Measurements from ENCODE around the gene TSPAN16. TPM values are rescaled to one million over a fixed set of nuclear protein-coding genes. Genes with fewer than 3 reads are reported as not detected.

The TSPAN16 gene
- total RNA-seq, 4 donors from 2014 or later: not detected

- ATAC-seq: peak; percentile 88
- WGBS, 2 donors (ENCODE audit: low coverage in 1 of 2): 38 to 43% methylated on average over 1 to 8 of the region's 10 CpGs
- Histone ChIP-seq H3K9me3 (no peaks in the 10 kb centered on the region), H3K4me1 (peaks cover 0 to 27% (median 11%) of the 10 kb centered on the region in 3 donors), H3K4me3 (no peak overlapping the region), H3K36me3 (no peaks in the 10 kb centered on the region), H3K27me3 (no peaks in the 10 kb centered on the region), H3K27ac (peak overlapping the region; percentile 43 to 76 (median 72))
- no peak for TF ChIP-seq EP300 (IDR thresholded peaks at IDR 0.05)
- peak; percentile 67 for TF ChIP-seq POLR2AphosphoS5 (IDR thresholded peaks at IDR 0.05)
Observed at GRCh38 chr19:11268783-11269267, 27.1 kb upstream of the TSPAN16 start.

GRCh38 chr19:11269408-11269807, 26.6 kb upstream of the TSPAN16 start:
- no peaks in the 10 kb centered on the region for H3K36me3 ChIP-seq
- no peak overlapping the region for H3K4me3 ChIP-seq
- TF ChIP-seq EP300 (IDR thresholded peaks at IDR 0.05) (no peak), POLR2A (IDR thresholded peaks at IDR 0.05) (no peak), POLR2AphosphoS5 (IDR thresholded peaks at IDR 0.05) (no peak), CTCF (IDR thresholded peaks at IDR 0.05) (no peak)
- peak; percentile 4 for ATAC-seq
- H3K27me3 ChIP-seq: no peaks in the 10 kb centered on the region
- no peaks in the 10 kb centered on the region for H3K9me3 ChIP-seq
- WGBS, 2 donors (ENCODE audit: low coverage in 1 of 2): 16 to 32% methylated on average over 3 to 7 of the region's 7 CpGs
- H3K4me1 ChIP-seq: peaks cover 0 to 24% (median 11%) of the 10 kb centered on the region in 3 donors
- peak overlapping the region; percentile 43 to 76 (median 72) for H3K27ac ChIP-seq

GRCh38 chr19:11273296-11273695, 22.7 kb upstream of the TSPAN16 start:
- H3K4me3 ChIP-seq: no peak overlapping the region
- no peak for ATAC-seq
- no peaks in the 10 kb centered on the region for H3K27me3 ChIP-seq
- 78 to 94% methylated on average over 2 of the region's 2 CpGs for WGBS, 2 donors (ENCODE audit: low coverage in 1 of 2)
- H3K27ac ChIP-seq: no peak overlapping the region
- TF ChIP-seq CTCF (IDR thresholded peaks at IDR 0.05): no peak
- TF ChIP-seq EP300 (IDR thresholded peaks at IDR 0.05): no peak
- TF ChIP-seq POLR2A (IDR thresholded peaks at IDR 0.05): no peak
- no peak for TF ChIP-seq POLR2AphosphoS5 (IDR thresholded peaks at IDR 0.05)
- H3K4me1 ChIP-seq: peaks cover 0 to 16% (median 11%) of the 10 kb centered on the region in 3 donors
- H3K36me3 ChIP-seq: no peaks in the 10 kb centered on the region
- H3K9me3 ChIP-seq: no peaks in the 10 kb centered on the region

- Histone ChIP-seq H3K27ac (no peak overlapping the region), H3K4me1 (peaks cover 0 to 9% (median 5%) of the 10 kb centered on the region in 3 donors), H3K27me3 (no peaks in the 10 kb centered on the region), H3K4me3 (no peak overlapping the region), H3K9me3 (no peaks in the 10 kb centered on the region), H3K36me3 (no peaks in the 10 kb centered on the region)
- ATAC-seq: no peak
- TF ChIP-seq POLR2A (IDR thresholded peaks at IDR 0.05): no peak
- TF ChIP-seq CTCF (IDR thresholded peaks at IDR 0.05): no peak
- TF ChIP-seq POLR2AphosphoS5 (IDR thresholded peaks at IDR 0.05): no peak
- TF ChIP-seq EP300 (IDR thresholded peaks at IDR 0.05): no peak
- WGBS, 2 donors (ENCODE audit: low coverage in 1 of 2): 70 to 84% methylated on average over 3 of the region's 5 CpGs
Observed at GRCh38 chr19:11273989-11274388, 22.0 kb upstream of the TSPAN16 start.

- H3K4me1 ChIP-seq: peaks cover 0 to 3% (median 0%) of the 10 kb centered on the region in 3 donors
- no peaks in the 10 kb centered on the region for H3K9me3 ChIP-seq
- 64 to 71% methylated on average over 2 to 4 of the region's 4 CpGs for WGBS, 2 donors (ENCODE audit: low coverage in 1 of 2)
- H3K36me3 ChIP-seq: no peaks in the 10 kb centered on the region
- TF ChIP-seq CTCF (IDR thresholded peaks at IDR 0.05) (no peak), EP300 (IDR thresholded peaks at IDR 0.05) (no peak), POLR2A (IDR thresholded peaks at IDR 0.05) (no peak), POLR2AphosphoS5 (IDR thresholded peaks at IDR 0.05) (no peak)
- no peak overlapping the region for H3K27ac ChIP-seq
- no peak for ATAC-seq
- no peaks in the 10 kb centered on the region for H3K27me3 ChIP-seq
- no peak overlapping the region for H3K4me3 ChIP-seq
Observed at GRCh38 chr19:11274533-11275086, 21.4 kb upstream of the TSPAN16 start.

Measured in gastroesophageal sphincter (tissue), 4 donors.